Measurements from ENCODE around the gene CBARP.
A peak's percentile ranks its signal among the peaks of the same experiment; 100 is the strongest.

Gene CBARP

GRCh38 chr19:1281569-1282287 lies 43.9 kb upstream of the CBARP start (continued):
- no peak for TF ChIP-seq ZSCAN18 (tag by site-specific recombination; IDR thresholded peaks at IDR 0.05)
- no peak for TF ChIP-seq ZNF266 (tag by site-specific recombination; IDR thresholded peaks at IDR 0.05; ENCODE audit: low read depth)
- no peak for TF ChIP-seq ZNF221 (tag by site-specific recombination; IDR thresholded peaks at IDR 0.05; ENCODE audit: borderline replicate concordance)
- peak; percentile 65 for TF ChIP-seq KLF8 (tag by site-specific recombination; IDR thresholded peaks at IDR 0.05)
- no peak for TF ChIP-seq PRDM10 (tag by site-specific recombination; IDR thresholded peaks at IDR 0.05)
- peak; percentile 37; the same call in 1 of the 2 replicates for TF ChIP-seq SP3 (tag by site-specific recombination; IDR thresholded peaks at IDR 0.05)
- no peak for TF ChIP-seq ZNF791 (tag by site-specific recombination; IDR thresholded peaks at IDR 0.05)
- no peak for TF ChIP-seq ZNF10 (tag by site-specific recombination; IDR thresholded peaks at IDR 0.05)
- no peak for TF ChIP-seq ZNF404 (tag by site-specific recombination; IDR thresholded peaks at IDR 0.05)
- TF ChIP-seq EGR2 (tag by site-specific recombination; IDR thresholded peaks at IDR 0.05; ENCODE audit: low read depth) = peak; percentile 80; the same call in 1 of the 2 replicates
- no peak for TF ChIP-seq ZNF157 (tag by site-specific recombination; IDR thresholded peaks at IDR 0.05)
- 0 out of 2 replicates have a peak, but pooled peaks have one; percentile 42 for TF ChIP-seq ZNF18 (tag by site-specific recombination; IDR thresholded peaks at IDR 0.05)
- TF ChIP-seq ZFHX2 (tag by site-specific recombination; conservative IDR thresholded peaks at IDR 0.05) = peak; percentile 45; the same call in 1 of the 2 replicates
- peak; percentile 35; the same call in 1 of the 2 replicates for TF ChIP-seq WT1 (tag by site-specific recombination; IDR thresholded peaks at IDR 0.05)

- TF ChIP-seq PRDM2 (tag by site-specific recombination; IDR thresholded peaks at IDR 0.05; ENCODE audit: borderline replicate concordance) = no peak
- TF ChIP-seq ZFHX2 (tag by site-specific recombination; conservative IDR thresholded peaks at IDR 0.05) = peak; percentile 85
- TF ChIP-seq ZBTB6 (tag by site-specific recombination; IDR thresholded peaks at IDR 0.05) = no peak
- no peak for TF ChIP-seq ZNF473 (tag by site-specific recombination; IDR thresholded peaks at IDR 0.05)
- TF ChIP-seq ZNF48 (tag by site-specific recombination; IDR thresholded peaks at IDR 0.05) = no peak
- no peak for TF ChIP-seq WT1 (tag by site-specific recombination; IDR thresholded peaks at IDR 0.05)
- TF ChIP-seq EGR2 (tag by site-specific recombination; IDR thresholded peaks at IDR 0.05; ENCODE audit: low read depth) = peak; percentile 84
- CTCF ChIA-PET = interaction anchor here (0.6 to 4.4 kb wide), 8 partner anchors 15 to 526 kb away, joined by 3 to 28 read pairs (median 4); no protein-coding TSS in a partner anchor
- Histone ChIP-seq H3K4me1 (ENCODE audit: control insufficient read depth, insufficient read depth, low read length) (peaks cover 3% of the 10 kb centered on the region), H3K36me3 (ENCODE audit: control insufficient read depth in 2 of 2, insufficient read depth in 1 of 2, low read length in 2 of 2) (peaks cover 0 to 36% of the 10 kb centered on the region in 2 experiments; a peak in 1 of 3 replicates), H3K9me3 (ENCODE audit: control insufficient read depth, insufficient read depth, low read depth, low read length) (no peaks in the 10 kb centered on the region), H3K4me3 (ENCODE audit: low read depth, low read length) (no peak overlapping the region), H3K27ac (ENCODE audit: extremely low read depth, low read depth, low read length) (no peak overlapping the region)
- POLR2A ChIA-PET = interaction anchor here (2.8 kb wide), 1 partner anchor 12 kb away, joined by 26 read pairs; the partner anchor contains the start of gene CIRBP
Measured at GRCh38 chr19:1280636-1281568, 43.1 kb upstream of the CBARP start.

Data from HEK293 (cell line).